ENCODE data around the gene RAB7B. TPM values are rescaled to one million over a fixed set of nuclear protein-coding genes. Genes with fewer than 3 reads are reported as not detected.

The RAB7B gene
- total and polyA plus RNA-seq, 9 of the 15 experiments (the other 6 are each of a cell fraction or from before 2014, with no cell fraction given) = 0.03 to 0.29 (median 0.07) TPM; not detected in 4

GRCh38 chr1:205977402-205978014 lies 25.7 kb downstream of the RAB7B start (continued):
- TF ChIP-seq ZNF398 (CRISPR knock-in tag; IDR thresholded peaks at IDR 0.05) = no peak
- TF ChIP-seq ZNF644 (tag; IDR thresholded peaks at IDR 0.05; ENCODE audit: low read depth) = no peak
- no peak for TF ChIP-seq ILK (tag; IDR thresholded peaks at IDR 0.05; ENCODE audit: borderline replicate concordance, low read depth)
- no peak for TF ChIP-seq TRIM25 (IDR thresholded peaks at IDR 0.05; ENCODE audit: borderline replicate concordance)
- TF ChIP-seq PCBP1 (IDR thresholded peaks at IDR 0.05; ENCODE audit: low read depth, low read length, poor library complexity, severe bottlenecking) = no peak
- TF ChIP-seq TCF3 (CRISPR knock-in tag; IDR thresholded peaks at IDR 0.05) = no peak
- no peak for TF ChIP-seq RREB1 (CRISPR knock-in tag; IDR thresholded peaks at IDR 0.05)
- TF ChIP-seq RAD21 (CRISPR knock-in tag; conservative IDR thresholded peaks at IDR 0.05 in 1 of 2, IDR thresholded peaks at IDR 0.05 in 1 of 2) = peak; percentile 99 to 100
- TF ChIP-seq NFE2 (IDR thresholded peaks at IDR 0.05; ENCODE audit: low read depth) = peak; percentile 9; the same call in 1 of the 2 replicates
- TF ChIP-seq RFX5 (IDR thresholded peaks at IDR 0.05; ENCODE audit: low read depth, low read length) = no peak
- no peak for TF ChIP-seq ARID3B (CRISPR knock-in tag; IDR thresholded peaks at IDR 0.05; ENCODE audit: borderline replicate concordance)
- peak; percentile 82 for TF ChIP-seq CC2D1A (IDR thresholded peaks at IDR 0.05)
- TF ChIP-seq HDAC2 (IDR thresholded peaks at IDR 0.05) = peak; percentile 71; the same call in 1 of the 2 replicates
- TF ChIP-seq KAT7 (CRISPR knock-in tag; IDR thresholded peaks at IDR 0.05; ENCODE audit: borderline replicate concordance) = no peak
